A549 (cell line): Measurements from ENCODE around the gene MBP. TPM values are rescaled to one million over a fixed set of nuclear protein-coding genes. Genes with fewer than 3 reads are reported as not detected.

Experiments
- ATAC-seq, 2 experiments: fragments of 200-7000 bp in 1 of 2; fragments of >200 bp in 1 of 2; cut with Nextera tagmentation in 1 of 2; cut with Tn5 transposase in 1 of 2; 3 replicates each; pipeline versions ENCODE4 v1.8.0 to v1.9.1; 2018 to 2020; ENCODE audit warnings: mild to moderate bottlenecking in 1 of 2, moderate library complexity in 1 of 2
- CTCF ChIA-PET: fragments of 300-600 bp; sonication (Branson Sonifier 250); formaldehyde crosslinking; extraction: SDS; loops from one replicate; lab custom pipeline; 2021; ENCODE audit warnings: antibody characterized with exemption, inconsistent platforms; lab: Yijun Ruan, JAX
- POLR2A ChIA-PET: fragments of 350-600 bp; formaldehyde crosslinking; extraction: SDS; loops from one replicate; lab custom pipeline; 2021; ENCODE audit warnings: antibody characterized with exemption, inconsistent platforms; lab: Yijun Ruan, JAX
- DNase-seq, 2 experiments: peaks; one replicate each; pipeline versions ENCODE4 v3.0.0 to v3.0.0-alpha.2; 2011 to 2016; ENCODE audit warnings: low read depth in 1 of 2, low spot score in 1 of 2
- FAIRE-seq: peaks from 2 replicates; lab custom pipeline; 2011; peaks lifted over from hg19 to GRCh38; lab: Jason Lieb, UNC
- H3K27ac ChIP-seq, 2 experiments: fragments of >200 bp; sonication (Bioruptor Twin); formaldehyde crosslinking; 3 replicates each; pipeline ENCODE4 v1.5.1; 2016 to 2017
- H3K4me1 ChIP-seq: fragments of >200 bp; sonication (Bioruptor Twin); formaldehyde crosslinking; 3 replicates; pipeline ENCODE4 v1.6.1; 2016
- H3K4me2 ChIP-seq: fragments of >200 bp; sonication (Bioruptor Twin); formaldehyde crosslinking; 3 replicates; pipeline ENCODE4 v1.6.1; 2016
- H3K4me3 ChIP-seq: fragments of >200 bp; sonication (Bioruptor Twin); formaldehyde crosslinking; 3 replicates; pipeline ENCODE4 v1.5.1; 2016
- H3K9me3 ChIP-seq: fragments of >200 bp; sonication (Bioruptor Twin); formaldehyde crosslinking; 3 replicates; pipeline ENCODE4 v1.6.1; 2016
- CBX2 ChIP-seq: fragments of 200-600 bp; sonication (generic); IDR thresholded peaks from 2 replicates; pipeline ENCODE4 v1.6.1; 2016; ENCODE audit warnings: low read depth, mild to moderate bottlenecking, borderline replicate concordance
- CBX8 ChIP-seq: fragments of 200-600 bp; sonication (generic); IDR thresholded peaks from 2 replicates; pipeline ENCODE4 v1.6.1; 2016
- CTCF ChIP-seq: fragments of >200 bp; sonication (Bioruptor Twin); formaldehyde crosslinking; IDR thresholded peaks from 3 replicates; pipeline ENCODE4 v1.5.1; 2016
- E2F6 ChIP-seq: IDR thresholded peaks from 2 replicates; pipeline ENCODE4 v1.6.1; 2012; ENCODE audit warnings: low read depth, borderline replicate concordance
- EHF ChIP-seq: fragments of 250-450 bp; sonication (Bioruptor Pico); IDR thresholded peaks from 2 replicates; pipeline ENCODE4 v1.5.0; 2020; ENCODE audit warnings: mild to moderate bottlenecking
- EHMT2 ChIP-seq: fragments of 200-600 bp; sonication (generic); IDR thresholded peaks from 2 replicates; pipeline ENCODE4 v1.6.1; 2016; ENCODE audit warnings: antibody characterized with exemption, low read depth, mild to moderate bottlenecking, moderate library complexity
- GATA3 ChIP-seq: IDR thresholded peaks from 2 replicates; pipeline ENCODE4 v1.6.1; 2012; ENCODE audit warnings: borderline replicate concordance
- JUNB ChIP-seq: fragments of >200 bp; sonication (Bioruptor Twin); formaldehyde crosslinking; IDR thresholded peaks from 2 replicates; pipeline ENCODE4 v1.6.1; 2016
- KDM5A ChIP-seq: fragments of 200-600 bp; sonication (generic); IDR thresholded peaks from 2 replicates; pipeline ENCODE4 v1.6.1; 2016; ENCODE audit warnings: antibody characterized with exemption, mild to moderate bottlenecking
- MAFK ChIP-seq: fragments of 450-650 bp; IDR thresholded peaks from 2 replicates; pipeline ENCODE4 v1.6.1; 2014; ENCODE audit not compliant: partially characterized antibody
- MYC ChIP-seq: IDR thresholded peaks from 2 replicates; pipeline ENCODE4 v1.6.1; 2012; ENCODE audit warnings: mild to moderate bottlenecking, inconsistent platforms, low read length, improper control_type of control experiment, borderline replicate concordance
- NPAS2 ChIP-seq: fragments of 250-450 bp; sonication (Bioruptor Pico); IDR thresholded peaks from 2 replicates; pipeline ENCODE4 v1.8.0; 2022; ENCODE audit warnings: mild to moderate bottlenecking, moderate library complexity, borderline replicate concordance
- NR3C1 ChIP-seq: fragments of >200 bp; sonication (Bioruptor Twin); formaldehyde crosslinking; IDR thresholded peaks from 3 replicates; pipeline ENCODE4 v1.6.1; 2017
- RAD21 ChIP-seq, 2 experiments: fragments of >200 bp in 1 of 2; sonication (Bioruptor Twin) in 1 of 2; formaldehyde crosslinking in 1 of 2; IDR thresholded peaks in 1 of 2; conservative IDR thresholded peaks in 1 of 2; 2 replicates in 1 of 2; 3 replicates in 1 of 2; pipeline ENCODE4 v1.6.1; 2012 to 2018; ENCODE audit warnings: inconsistent platforms in 1 of 2
- RFX5 ChIP-seq: fragments of 450-650 bp; IDR thresholded peaks from 2 replicates; pipeline ENCODE4 v1.7.1; 2014; ENCODE audit warnings: antibody characterized with exemption, mild to moderate bottlenecking, moderate library complexity
- RNF2 ChIP-seq: fragments of 200-600 bp; sonication (generic); IDR thresholded peaks from 2 replicates; pipeline ENCODE4 v1.6.1; 2016; ENCODE audit warnings: low read depth, mild to moderate bottlenecking, antibody characterized with exemption, moderate library complexity, borderline replicate concordance
- SMC3 ChIP-seq: fragments of >200 bp; sonication (Bioruptor Twin); formaldehyde crosslinking; IDR thresholded peaks from 3 replicates; pipeline ENCODE4 v1.6.1; 2018; ENCODE audit warnings: inconsistent platforms
- SREBF2 ChIP-seq: fragments of 450-650 bp; IDR thresholded peaks from 2 replicates; pipeline ENCODE4 v1.6.1; 2014; ENCODE audit warnings: mild to moderate bottlenecking, moderate library complexity
- TFCP2L1 ChIP-seq: fragments of 250-450 bp; sonication (Bioruptor Pico); IDR thresholded peaks from 2 replicates; pipeline ENCODE4 v1.5.0; 2021; ENCODE audit warnings: mild to moderate bottlenecking
- ZC3H11A ChIP-seq: fragments of 450-650 bp; IDR thresholded peaks from 2 replicates; pipeline ENCODE4 v1.6.1; 2014; ENCODE audit warnings: antibody characterized with exemption, mild to moderate bottlenecking
- ZFP36 ChIP-seq: fragments of 450-650 bp; IDR thresholded peaks from 2 replicates; pipeline ENCODE4 v1.6.1; 2014; ENCODE audit warnings: borderline replicate concordance; ENCODE audit not compliant: partially characterized antibody
- ZSCAN20 ChIP-seq: fragments of 250-450 bp; sonication (Bioruptor Pico); IDR thresholded peaks from 2 replicates; pipeline ENCODE4 v1.8.0; 2022; ENCODE audit warnings: mild to moderate bottlenecking, moderate library complexity
- WGBS: methylation state at CpG from one replicate; pipeline ENCODE4 v1.1.6; 2017; ENCODE audit errors: missing lambda C conversion rate; 5-methylcytosine and 5-hydroxymethylcytosine counted together
- polyA plus RNA-seq, 4 experiments: library from polyadenylated mRNA; depleted of rRNA in 3 of 4; stranded (reverse); fragments of >200 nt; fragmentation: RNase III in 1 of 4; extraction: RNeasy Plus Mini Kit Qiagen cat#74134 plus additional on column Dnase treatment in 1 of 4; gene quantifications; 2 replicates in 3 of 4; 3 replicates in 1 of 4; pipeline ENCODE4 v1.2.3, GENCODE V29; 2011 to 2017
- TF ChIP-seq, protein P1 (sequence below): fragments of >200 bp; sonication (Bioruptor Twin); formaldehyde crosslinking; IDR thresholded peaks from 2 replicates; pipeline ENCODE4 v1.6.1; 2016
- TF ChIP-seq, protein P2 (sequence below): fragments of 250-450 bp; sonication (Bioruptor Pico); IDR thresholded peaks from 2 replicates; pipeline ENCODE4 v1.5.0; 2020; ENCODE audit warnings: low read depth, mild to moderate bottlenecking, moderate library complexity
- TF ChIP-seq, protein P3 (sequence below): fragments of >200 bp; sonication (Bioruptor Twin); formaldehyde crosslinking; IDR thresholded peaks from 3 replicates; pipeline ENCODE4 v1.6.1; 2016

The MBP gene
- polyA plus RNA-seq, 2 of the 4 experiments (the other 2 are of a cell fraction): 8.6 to 33.1 TPM

DNA sequence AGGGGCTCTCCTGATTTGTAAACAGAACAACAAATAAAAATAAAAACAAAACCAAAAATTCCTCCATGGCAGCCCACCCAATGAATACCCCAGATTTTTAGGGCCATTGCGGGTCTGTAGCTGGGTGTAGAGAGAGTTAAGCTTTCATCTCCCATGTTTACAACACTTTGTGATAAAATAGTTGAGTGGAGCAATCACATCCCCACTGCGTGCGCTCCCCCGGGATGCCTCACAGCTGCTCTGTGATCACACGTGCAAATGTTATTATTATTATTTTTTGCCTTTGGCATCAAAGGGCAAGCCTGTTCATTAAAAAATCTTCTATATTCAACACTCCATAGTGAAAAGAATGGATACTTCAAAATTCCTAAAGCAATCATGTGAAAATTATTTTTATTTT, 118.0 kb downstream of the MBP start:
- ChIA-PET POLR2A (no interaction called here), CTCF (no interaction called here)
- H3K4me3 ChIP-seq: no peak overlapping the region
- H3K27ac ChIP-seq: no peak overlapping the region
- 94% methylated on average over 5 of the region's 5 CpGs for WGBS
- H3K4me2 ChIP-seq: no peak overlapping the region
- no peak for FAIRE-seq
- H3K4me1 ChIP-seq: no peaks in the 10 kb centered on the region
- ATAC-seq: no peak
- H3K9me3 ChIP-seq: no peaks in the 10 kb centered on the region
- DNase-seq: no peak
- TF ChIP-seq ZC3H11A: no peak
- no peak for TF ChIP-seq MYC
- TF ChIP-seq CTCF: no peak
- TF ChIP-seq, protein P1, sequence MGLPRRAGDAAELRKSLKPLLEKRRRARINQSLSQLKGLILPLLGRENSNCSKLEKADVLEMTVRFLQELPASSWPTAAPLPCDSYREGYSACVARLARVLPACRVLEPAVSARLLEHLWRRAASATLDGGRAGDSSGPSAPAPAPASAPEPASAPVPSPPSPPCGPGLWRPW: no peak
- TF ChIP-seq TFCP2L1 (CRISPR knock-in tag): no peak
- TF ChIP-seq, all 56 proteins: peak for 0

DNA sequence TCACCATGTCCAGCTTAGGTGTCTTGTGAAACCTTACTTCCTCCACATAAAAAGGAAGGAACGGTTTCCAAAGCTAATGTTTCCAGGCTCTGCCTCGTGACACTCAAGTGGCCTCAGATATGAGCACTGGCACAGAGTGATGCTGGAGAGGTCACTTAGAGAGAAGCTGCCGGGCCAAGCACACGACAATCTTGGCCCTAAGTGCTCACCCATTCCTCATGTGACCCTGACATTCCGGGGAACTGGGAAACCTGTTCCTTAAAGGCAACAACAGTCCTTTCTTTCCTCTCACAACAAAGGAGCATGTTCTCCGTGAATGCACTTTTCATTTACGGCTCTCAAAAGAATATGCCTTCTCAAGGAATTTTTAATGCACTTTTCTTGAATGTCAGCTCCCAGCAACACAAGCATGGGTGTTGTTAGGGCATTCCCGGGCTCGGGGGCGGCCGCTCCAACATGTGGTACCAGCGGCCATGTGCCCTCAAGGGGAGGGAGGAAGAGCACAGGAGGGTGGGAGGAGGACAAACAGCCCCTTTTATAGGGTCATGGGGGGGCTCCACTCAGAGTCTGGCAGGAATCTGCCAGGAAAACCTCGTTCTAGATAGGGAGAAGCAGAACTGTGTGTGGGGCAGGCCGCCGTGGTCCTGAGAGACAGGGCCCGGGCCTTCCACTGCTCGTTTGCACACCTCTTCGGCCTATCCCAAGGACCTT, 118.6 kb downstream of the MBP start:
- POLR2A ChIA-PET: no interaction called here
- ATAC-seq: no peak
- CTCF ChIA-PET: interaction anchor here (1.0 to 2.0 kb wide), 3 partner anchors 10 to 198 kb away, joined by 3 to 11 read pairs (median 6); no protein-coding TSS in a partner anchor
- no peaks in the 10 kb centered on the region for H3K9me3 ChIP-seq
- no peak overlapping the region for H3K27ac ChIP-seq
- H3K4me1 ChIP-seq: no peaks in the 10 kb centered on the region
- WGBS: 90% methylated on average over 18 of the region's 18 CpGs
- no peak overlapping the region for H3K4me3 ChIP-seq
- H3K4me2 ChIP-seq: no peak overlapping the region
- TF ChIP-seq RFX5 (no peak), KDM5A (no peak), RAD21 (conservative IDR thresholded peaks at IDR 0.05 in 1 of 2, IDR thresholded peaks at IDR 0.05 in 1 of 2) (no peak), NPAS2 (CRISPR knock-in tag) (no peak), ZSCAN20 (no peak), MAFK (no peak), SREBF2 (no peak), RNF2 (no peak), EHF (CRISPR knock-in tag) (no peak), JUNB (no peak), GATA3 (no peak), SMC3 (no peak), ZFP36 (no peak), CBX2 (no peak), E2F6 (no peak), NR3C1 (no peak), EHMT2 (no peak), CBX8 (no peak)
- TF ChIP-seq, protein P2, sequence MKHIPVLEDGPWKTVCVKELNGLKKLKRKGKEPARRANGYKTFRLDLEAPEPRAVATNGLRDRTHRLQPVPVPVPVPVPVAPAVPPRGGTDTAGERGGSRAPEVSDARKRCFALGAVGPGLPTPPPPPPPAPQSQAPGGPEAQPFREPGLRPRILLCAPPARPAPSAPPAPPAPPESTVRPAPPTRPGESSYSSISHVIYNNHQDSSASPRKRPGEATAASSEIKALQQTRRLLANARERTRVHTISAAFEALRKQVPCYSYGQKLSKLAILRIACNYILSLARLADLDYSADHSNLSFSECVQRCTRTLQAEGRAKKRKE (CRISPR knock-in tag): no peak
- TF ChIP-seq, protein P3, sequence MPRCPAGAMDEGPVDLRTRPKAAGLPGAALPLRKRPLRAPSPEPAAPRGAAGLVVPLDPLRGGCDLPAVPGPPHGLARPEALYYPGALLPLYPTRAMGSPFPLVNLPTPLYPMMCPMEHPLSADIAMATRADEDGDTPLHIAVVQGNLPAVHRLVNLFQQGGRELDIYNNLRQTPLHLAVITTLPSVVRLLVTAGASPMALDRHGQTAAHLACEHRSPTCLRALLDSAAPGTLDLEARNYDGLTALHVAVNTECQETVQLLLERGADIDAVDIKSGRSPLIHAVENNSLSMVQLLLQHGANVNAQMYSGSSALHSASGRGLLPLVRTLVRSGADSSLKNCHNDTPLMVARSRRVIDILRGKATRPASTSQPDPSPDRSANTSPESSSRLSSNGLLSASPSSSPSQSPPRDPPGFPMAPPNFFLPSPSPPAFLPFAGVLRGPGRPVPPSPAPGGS: no peak
- DNase-seq: no peak
- FAIRE-seq: no peak
